Measurements from ENCODE around the gene PRR5L.

Gene PRR5L

DNA sequence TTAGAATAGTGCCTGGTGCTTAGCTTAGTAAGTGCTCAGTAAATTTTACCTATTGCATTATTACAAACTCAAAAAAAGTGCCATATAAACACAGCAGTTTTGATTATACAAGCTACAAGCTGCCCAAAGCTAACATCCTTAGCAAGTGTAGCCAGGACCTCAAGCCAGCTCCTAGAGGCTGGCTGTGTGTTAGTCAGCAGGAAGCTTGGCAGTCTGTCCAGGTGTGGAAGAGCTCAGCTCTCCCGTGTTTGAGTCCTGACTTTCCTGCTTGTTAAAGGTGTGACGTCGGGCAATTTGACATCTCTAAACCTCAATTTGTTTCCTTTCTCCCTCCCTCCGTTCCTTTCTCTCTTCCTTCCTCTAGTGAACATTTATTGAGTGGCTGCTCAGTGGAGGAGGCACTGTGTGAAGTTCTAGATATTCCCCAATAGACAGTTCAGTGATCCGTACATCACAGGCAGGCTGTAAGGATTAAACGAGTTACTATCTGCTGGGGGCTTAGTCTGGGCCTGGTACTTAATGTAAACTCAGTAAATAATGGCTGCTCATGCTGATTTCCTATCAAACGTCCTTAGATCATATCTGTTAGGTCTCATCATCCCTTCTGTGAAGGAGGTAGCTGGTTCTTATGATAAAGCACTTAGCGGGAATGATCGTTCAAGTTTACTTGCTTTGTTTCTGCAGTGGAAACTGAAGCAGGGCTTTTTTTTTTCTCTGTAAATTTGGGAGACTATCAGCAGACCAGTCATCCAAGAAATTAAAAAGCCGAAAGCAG is 68.7 kb downstream of the PRR5L start:
- Histone ChIP-seq H3K23ac (ENCODE audit: low read length in 2 of 2) (no peak overlapping the region), H3K4me1 (ENCODE audit: control insufficient read depth, insufficient read depth, low read depth, low read length) (peaks cover 14% of the 10 kb centered on the region), H3K9me3 (ENCODE audit: control insufficient read depth, low read length) (no peaks in the 10 kb centered on the region), H2BK5ac (ENCODE audit: low read depth, low read length, poor library complexity, severe bottlenecking) (peak overlapping the region; percentile 5), H2BK120ac (ENCODE audit: low read depth, low read length) (no peak overlapping the region), H3K18ac (ENCODE audit: low read depth in 1 of 2, low read length in 2 of 2) (no peak overlapping the region), H3K14ac (ENCODE audit: low read length in 2 of 2) (no peak overlapping the region), H3K27ac (ENCODE audit: low read length, poor library complexity, severe bottlenecking) (peak overlapping the region; percentile 100), H2BK15ac (ENCODE audit: low read depth, poor library complexity, severe bottlenecking) (no peak overlapping the region), H3K9ac (ENCODE audit: low read length) (no peak overlapping the region), H3K36me3 (ENCODE audit: control insufficient read depth in 1 of 2, insufficient read depth in 2 of 2, low read depth in 1 of 2, low read length in 2 of 2) (no peaks in the 10 kb centered on the region), H3K4me2 (ENCODE audit: low read length, poor library complexity, severe bottlenecking) (no peak overlapping the region), H2BK12ac (ENCODE audit: low read length in 2 of 2) (peak overlapping the region in 1 of 2 experiments; percentile 22), H4K91ac (ENCODE audit: low read length) (no peak overlapping the region), H2AFZ (ENCODE audit: low read depth, low read length) (no peak overlapping the region), H3K79me1 (replicated peaks; ENCODE audit: low read length, poor library complexity, severe bottlenecking) (no peaks in the 10 kb centered on the region), H2AK5ac (ENCODE audit: low read length, severe bottlenecking) (peak overlapping the region; percentile 97), H3K4ac (ENCODE audit: low read depth in 1 of 2, low read length in 2 of 2) (no peak overlapping the region), H4K8ac (ENCODE audit: low read length) (no peak overlapping the region), H3K4me3 (ENCODE audit: insufficient read depth in 1 of 2, low read depth in 1 of 2, low read length in 2 of 2) (no peak overlapping the region), H3K27me3 (ENCODE audit: control insufficient read depth in 1 of 2, insufficient read depth in 1 of 2, low read length in 2 of 2) (no peaks in the 10 kb centered on the region)
- WGBS = 74% methylated on average over 6 of the region's 10 CpGs
- no peak for DNase-seq

DNA sequence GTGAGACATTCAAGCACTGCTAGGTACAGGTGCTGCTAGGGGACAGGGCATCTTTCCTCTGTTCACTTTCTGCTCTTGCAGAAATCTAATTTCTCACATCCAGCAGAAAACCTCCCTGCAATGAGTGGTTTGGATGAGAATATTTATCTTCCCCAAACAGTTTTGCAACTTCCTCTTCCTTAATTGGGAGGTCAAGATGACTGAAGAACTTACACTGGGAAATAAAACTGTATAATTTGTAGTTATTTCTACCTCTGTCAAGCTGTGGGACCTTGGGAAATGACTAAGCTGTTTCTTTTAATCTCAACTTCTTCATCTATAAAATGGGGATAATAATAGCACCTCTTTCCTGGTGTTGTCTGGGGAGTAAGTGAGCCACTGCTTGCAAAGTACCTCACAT is 69.8 kb downstream of the PRR5L start:
- peak; percentile 30 for DNase-seq
- Histone ChIP-seq H2BK5ac (ENCODE audit: low read depth, low read length, poor library complexity, severe bottlenecking) (no peak overlapping the region), H3K27ac (ENCODE audit: low read length, poor library complexity, severe bottlenecking) (no peak overlapping the region), H3K18ac (ENCODE audit: low read depth in 1 of 2, low read length in 2 of 2) (no peak overlapping the region), H3K14ac (ENCODE audit: low read length in 2 of 2) (no peak overlapping the region), H3K4me1 (ENCODE audit: control insufficient read depth, insufficient read depth, low read depth, low read length) (peaks cover 12% of the 10 kb centered on the region), H3K4ac (ENCODE audit: low read depth in 1 of 2, low read length in 2 of 2) (no peak overlapping the region), H4K91ac (ENCODE audit: low read length) (no peak overlapping the region), H3K23ac (ENCODE audit: low read length in 2 of 2) (no peak overlapping the region), H2BK12ac (ENCODE audit: low read length in 2 of 2) (no peak overlapping the region), H3K4me2 (ENCODE audit: low read length, poor library complexity, severe bottlenecking) (no peak overlapping the region), H3K27me3 (ENCODE audit: control insufficient read depth in 1 of 2, insufficient read depth in 1 of 2, low read length in 2 of 2) (no peaks in the 10 kb centered on the region), H2AFZ (ENCODE audit: low read depth, low read length) (no peak overlapping the region), H3K36me3 (ENCODE audit: control insufficient read depth in 1 of 2, insufficient read depth in 2 of 2, low read depth in 1 of 2, low read length in 2 of 2) (no peaks in the 10 kb centered on the region), H2BK15ac (ENCODE audit: low read depth, poor library complexity, severe bottlenecking) (no peak overlapping the region), H3K9me3 (ENCODE audit: control insufficient read depth, low read length) (no peaks in the 10 kb centered on the region), H3K79me1 (replicated peaks; ENCODE audit: low read length, poor library complexity, severe bottlenecking) (no peaks in the 10 kb centered on the region), H3K4me3 (ENCODE audit: insufficient read depth in 1 of 2, low read depth in 1 of 2, low read length in 2 of 2) (no peak overlapping the region), H2AK5ac (ENCODE audit: low read length, severe bottlenecking) (peak overlapping the region; percentile 85), H4K8ac (ENCODE audit: low read length) (no peak overlapping the region), H2BK120ac (ENCODE audit: low read depth, low read length) (no peak overlapping the region), H3K9ac (ENCODE audit: low read length) (no peak overlapping the region)

DNA sequence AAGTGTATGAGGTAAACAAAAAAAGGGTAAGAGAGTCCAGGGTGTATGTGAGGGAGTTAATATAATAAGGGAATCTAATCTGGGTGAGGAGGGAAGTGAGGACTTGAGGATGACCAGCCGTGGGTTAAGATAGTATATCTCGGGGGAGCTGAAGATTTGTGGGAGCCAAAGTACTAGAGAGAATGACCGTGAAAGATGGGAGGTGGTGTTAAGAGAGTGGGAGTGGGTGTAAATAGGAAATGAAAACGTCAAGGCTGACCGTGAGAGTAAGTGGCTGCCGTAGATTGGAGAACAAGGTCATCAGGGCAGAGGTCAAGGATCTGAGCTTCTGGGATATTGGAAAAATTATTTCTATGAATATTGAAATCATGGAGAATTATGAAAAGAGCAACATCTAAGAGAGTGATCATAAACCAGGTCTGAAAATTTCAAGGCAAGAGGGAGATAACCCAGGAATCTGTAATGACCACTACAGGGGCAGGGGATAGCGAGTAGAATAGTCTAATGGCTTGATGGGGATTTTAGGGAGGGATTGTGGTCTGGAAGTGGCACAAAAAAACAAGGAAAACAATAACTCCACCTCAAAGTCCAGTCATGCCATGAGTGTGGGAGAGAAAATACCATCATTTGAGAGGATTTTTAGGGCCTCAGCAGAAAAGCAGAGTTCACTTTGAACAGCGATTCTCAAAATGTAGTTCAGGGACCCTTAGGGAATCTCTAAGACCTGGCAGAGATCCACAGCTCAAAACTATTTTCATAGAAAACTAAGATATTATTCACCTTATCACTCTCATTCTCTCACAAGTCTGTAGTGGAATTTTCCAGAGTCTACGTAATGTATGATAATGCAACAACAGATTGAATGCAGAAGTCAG is 72.0 kb downstream of the PRR5L start:
- Histone ChIP-seq H3K27ac (ENCODE audit: low read length, poor library complexity, severe bottlenecking) (no peak overlapping the region), H3K36me3 (ENCODE audit: control insufficient read depth in 1 of 2, insufficient read depth in 2 of 2, low read depth in 1 of 2, low read length in 2 of 2) (no peaks in the 10 kb centered on the region), H3K79me1 (replicated peaks; ENCODE audit: low read length, poor library complexity, severe bottlenecking) (no peaks in the 10 kb centered on the region), H3K4me3 (ENCODE audit: insufficient read depth in 1 of 2, low read depth in 1 of 2, low read length in 2 of 2) (no peak overlapping the region), H2BK5ac (ENCODE audit: low read depth, low read length, poor library complexity, severe bottlenecking) (no peak overlapping the region), H3K4me1 (ENCODE audit: control insufficient read depth, insufficient read depth, low read depth, low read length) (peaks cover 12% of the 10 kb centered on the region), H3K4me2 (ENCODE audit: low read length, poor library complexity, severe bottlenecking) (no peak overlapping the region), H2BK120ac (ENCODE audit: low read depth, low read length) (no peak overlapping the region), H4K8ac (ENCODE audit: low read length) (no peak overlapping the region), H2AK5ac (ENCODE audit: low read length, severe bottlenecking) (no peak overlapping the region), H3K9ac (ENCODE audit: low read length) (peak overlapping the region; percentile 14), H3K18ac (ENCODE audit: low read depth in 1 of 2, low read length in 2 of 2) (no peak overlapping the region), H2AFZ (ENCODE audit: low read depth, low read length) (no peak overlapping the region), H3K23ac (ENCODE audit: low read length in 2 of 2) (no peak overlapping the region), H3K4ac (ENCODE audit: low read depth in 1 of 2, low read length in 2 of 2) (no peak overlapping the region), H2BK15ac (ENCODE audit: low read depth, poor library complexity, severe bottlenecking) (no peak overlapping the region), H2BK12ac (ENCODE audit: low read length in 2 of 2) (no peak overlapping the region), H3K9me3 (ENCODE audit: control insufficient read depth, low read length) (no peaks in the 10 kb centered on the region), H4K91ac (ENCODE audit: low read length) (no peak overlapping the region), H3K14ac (ENCODE audit: low read length in 2 of 2) (no peak overlapping the region), H3K27me3 (ENCODE audit: control insufficient read depth in 1 of 2, insufficient read depth in 1 of 2, low read length in 2 of 2) (no peaks in the 10 kb centered on the region)
- DNase-seq = no peak
- 78% methylated on average over 8 of the region's 9 CpGs for WGBS

DNA sequence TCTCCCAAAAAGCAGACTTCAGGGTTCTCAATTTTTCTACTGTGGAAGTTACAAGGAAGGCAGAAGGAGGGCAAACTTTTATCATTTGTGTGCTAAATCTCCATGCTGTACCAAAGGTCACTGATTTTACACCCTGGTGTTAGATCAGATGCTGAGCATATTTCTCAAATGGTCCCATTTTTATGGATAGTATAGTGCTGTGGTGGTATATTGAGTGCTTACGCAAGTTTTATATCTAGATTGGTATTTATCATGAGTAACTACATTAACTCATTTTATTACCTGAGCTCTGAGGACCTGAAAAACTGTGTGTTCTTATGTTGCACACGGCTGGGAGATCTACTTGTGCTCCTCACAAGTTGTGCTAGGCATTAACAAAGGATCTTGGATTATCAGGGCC is 75.1 kb downstream of the PRR5L start:
- Histone ChIP-seq H2BK12ac (ENCODE audit: low read length in 2 of 2) (no peak overlapping the region), H3K4me3 (ENCODE audit: insufficient read depth in 1 of 2, low read depth in 1 of 2, low read length in 2 of 2) (no peak overlapping the region), H4K91ac (ENCODE audit: low read length) (no peak overlapping the region), H2AFZ (ENCODE audit: low read depth, low read length) (no peak overlapping the region), H4K8ac (ENCODE audit: low read length) (no peak overlapping the region), H3K23ac (ENCODE audit: low read length in 2 of 2) (no peak overlapping the region), H2BK120ac (ENCODE audit: low read depth, low read length) (no peak overlapping the region), H3K36me3 (ENCODE audit: control insufficient read depth in 1 of 2, insufficient read depth in 2 of 2, low read depth in 1 of 2, low read length in 2 of 2) (no peaks in the 10 kb centered on the region), H3K4me2 (ENCODE audit: low read length, poor library complexity, severe bottlenecking) (no peak overlapping the region), H3K4me1 (ENCODE audit: control insufficient read depth, insufficient read depth, low read depth, low read length) (peaks cover 6% of the 10 kb centered on the region), H3K18ac (ENCODE audit: low read depth in 1 of 2, low read length in 2 of 2) (no peak overlapping the region), H3K27ac (ENCODE audit: low read length, poor library complexity, severe bottlenecking) (no peak overlapping the region), H3K27me3 (ENCODE audit: control insufficient read depth in 1 of 2, insufficient read depth in 1 of 2, low read length in 2 of 2) (no peaks in the 10 kb centered on the region), H3K79me1 (replicated peaks; ENCODE audit: low read length, poor library complexity, severe bottlenecking) (peaks cover 4% of the 10 kb centered on the region), H2BK5ac (ENCODE audit: low read depth, low read length, poor library complexity, severe bottlenecking) (no peak overlapping the region), H3K9me3 (ENCODE audit: control insufficient read depth, low read length) (no peaks in the 10 kb centered on the region), H2BK15ac (ENCODE audit: low read depth, poor library complexity, severe bottlenecking) (no peak overlapping the region), H3K9ac (ENCODE audit: low read length) (no peak overlapping the region), H3K4ac (ENCODE audit: low read depth in 1 of 2, low read length in 2 of 2) (no peak overlapping the region), H2AK5ac (ENCODE audit: low read length, severe bottlenecking) (no peak overlapping the region), H3K14ac (ENCODE audit: low read length in 2 of 2) (no peak overlapping the region)
- 100% methylated on average over 1 of the region's 2 CpGs for WGBS
- DNase-seq = no peak

Measured in mesenchymal stem cell (in vitro differentiated cells and primary cell).